GM18951 (cell line): Measurements from ENCODE around the gene KY.

ENCODE experiments used
- POLR2A ChIP-seq: IDR thresholded peaks from 4 replicates; pipeline ENCODE4 v1.6.1; 2011; ENCODE audit warnings: mild to moderate bottlenecking; ENCODE audit not compliant: insufficient read length, insufficient read depth; ENCODE audit errors: extremely low read depth
- in situ Hi-C: fragments of 300-500 bp; cut with MboI; formaldehyde crosslinking; loops from one replicate; pipeline ENCODE4 v1.12.0; 2022; ENCODE audit warnings: low sequenced_read_pairs, mixed read lengths, inconsistent platforms; ENCODE audit not compliant: unreplicated experiment

The KY gene

DNA sequence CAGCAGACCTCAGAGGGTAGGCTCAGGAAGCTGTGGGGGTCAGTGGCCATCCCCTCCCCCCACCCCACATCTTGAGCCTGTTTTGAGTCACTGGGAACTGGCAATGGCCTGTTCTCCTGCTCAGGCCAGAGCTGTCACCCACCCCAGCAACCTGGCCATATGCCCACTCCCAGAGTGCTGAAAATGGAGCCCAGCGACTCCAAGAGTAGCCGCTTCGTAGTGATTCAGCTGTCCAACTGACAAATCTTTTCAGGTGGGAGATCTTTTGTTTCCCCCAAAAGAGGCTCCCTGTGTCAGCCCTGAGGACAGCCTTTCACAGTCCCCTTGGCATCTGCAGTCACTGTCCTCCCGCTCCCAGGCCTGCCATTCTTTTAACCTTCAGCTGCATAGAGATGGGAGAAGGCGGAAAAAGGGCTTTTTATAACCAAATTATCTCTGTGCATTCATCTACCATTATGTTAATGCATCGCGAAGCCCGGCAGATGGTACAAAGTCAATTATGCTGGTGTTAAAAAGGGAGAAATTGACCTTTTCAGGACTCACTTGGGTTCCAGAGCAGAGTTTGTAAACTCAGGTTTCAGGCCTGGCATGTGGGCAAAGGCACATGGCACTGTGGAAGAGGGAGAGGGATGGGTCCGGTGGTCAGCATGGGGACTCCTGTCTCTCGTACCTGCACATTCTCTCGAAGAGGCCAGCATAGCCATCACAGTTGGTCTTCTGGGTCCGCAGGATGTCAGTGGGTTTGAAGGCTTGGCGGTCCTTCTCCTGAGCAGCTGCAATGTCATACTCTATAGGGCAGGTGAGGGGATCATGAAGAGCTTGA, 32.1 kb downstream of the KY start:
- in situ Hi-C loops, result loop anchor here (25.0 kb wide), 1 partner anchor 1269 kb away; no protein-coding TSS in a partner anchor
- TF ChIP-seq POLR2A, result no peak

DNA sequence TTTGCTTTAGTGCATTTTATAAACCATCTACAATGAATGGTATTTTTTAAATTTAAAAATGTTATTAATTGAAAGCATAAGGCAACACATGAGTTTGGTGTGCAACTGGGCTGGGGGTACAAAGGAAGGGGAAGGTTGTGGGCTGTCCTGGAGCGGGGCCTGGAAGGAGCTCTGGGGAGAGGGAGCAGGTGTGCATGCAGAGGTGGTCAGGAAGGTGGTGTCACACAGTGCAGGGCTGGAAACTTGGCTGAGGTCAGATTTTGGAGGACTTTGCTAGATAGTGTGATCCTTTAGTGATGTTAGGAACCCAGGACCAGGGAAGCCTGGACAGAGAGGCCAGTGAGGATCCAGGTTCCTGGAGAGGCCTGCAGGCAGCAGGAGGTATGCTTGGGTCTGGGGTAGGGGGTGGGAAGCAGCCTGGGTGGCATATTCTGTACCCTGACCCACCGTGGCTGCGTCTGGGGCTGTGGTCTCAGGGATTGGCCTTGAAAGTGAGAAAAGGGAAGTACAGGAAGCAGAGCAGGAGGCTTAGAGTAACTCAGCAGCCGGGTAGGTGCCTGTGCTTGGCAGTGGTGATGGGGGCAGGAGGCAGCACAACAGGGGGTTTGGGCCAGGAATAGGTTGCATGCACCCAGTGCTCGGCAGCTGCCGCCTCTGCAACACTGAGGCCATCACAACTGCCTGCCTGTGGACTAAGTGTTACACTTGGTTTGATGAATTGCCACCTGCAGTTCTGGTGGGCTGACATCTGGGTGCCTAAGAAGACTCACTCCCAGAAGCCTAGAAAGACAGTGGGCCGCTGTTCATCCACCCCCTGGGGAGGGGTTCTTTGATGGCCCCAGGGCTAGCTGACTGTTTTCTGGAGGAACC, 33.0 kb downstream of the KY start:
- no peak for TF ChIP-seq POLR2A
- in situ Hi-C loops, result loop anchor here (25.0 kb wide), 1 partner anchor 1269 kb away; no protein-coding TSS in a partner anchor

DNA sequence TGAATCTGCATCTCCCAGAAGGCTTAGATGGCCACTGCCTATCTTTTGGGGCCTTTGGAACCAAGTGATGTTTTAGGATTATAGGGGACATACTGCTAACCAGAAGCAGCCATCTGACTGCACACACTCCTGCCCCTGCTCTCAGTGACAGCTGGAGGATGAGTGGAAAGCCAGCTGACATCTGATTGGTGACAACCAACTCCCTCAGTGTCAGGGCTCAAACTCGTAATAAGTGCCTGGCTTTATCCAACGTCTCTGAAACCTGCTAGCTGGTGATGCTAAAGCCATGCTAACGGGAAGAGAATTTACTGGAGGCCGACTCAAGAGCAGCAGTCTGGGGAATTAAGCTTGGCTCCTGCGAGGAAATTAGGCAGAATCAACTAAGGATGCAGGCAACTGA, 35.1 kb downstream of the KY start:
- in situ Hi-C loops, result loop anchor here (25.0 kb wide), 1 partner anchor 1272 kb away; no protein-coding TSS in a partner anchor
- TF ChIP-seq POLR2A, result no peak

DNA sequence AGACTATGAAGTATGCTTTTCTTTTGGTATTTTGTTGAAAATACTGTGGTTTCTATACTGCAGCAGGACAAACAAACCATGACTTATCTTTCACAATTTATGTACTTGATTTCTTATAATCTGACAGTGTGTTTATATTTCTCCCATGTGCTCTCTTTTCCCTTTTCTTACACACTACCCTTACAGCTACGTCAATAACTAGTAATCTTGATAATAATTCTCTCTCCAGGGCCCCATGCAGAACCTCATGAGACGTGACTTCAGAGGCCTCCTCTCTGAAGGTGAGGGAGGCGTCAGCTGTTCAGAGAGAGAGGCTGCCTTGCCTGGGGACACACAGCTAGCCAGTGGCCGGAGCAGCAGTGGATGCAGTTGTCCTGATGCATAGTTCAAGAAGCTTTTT, 35.9 kb downstream of the KY start:
- TF ChIP-seq POLR2A, result no peak
- in situ Hi-C loops, result loop anchor here (25.0 kb wide), 1 partner anchor 1272 kb away; no protein-coding TSS in a partner anchor

DNA sequence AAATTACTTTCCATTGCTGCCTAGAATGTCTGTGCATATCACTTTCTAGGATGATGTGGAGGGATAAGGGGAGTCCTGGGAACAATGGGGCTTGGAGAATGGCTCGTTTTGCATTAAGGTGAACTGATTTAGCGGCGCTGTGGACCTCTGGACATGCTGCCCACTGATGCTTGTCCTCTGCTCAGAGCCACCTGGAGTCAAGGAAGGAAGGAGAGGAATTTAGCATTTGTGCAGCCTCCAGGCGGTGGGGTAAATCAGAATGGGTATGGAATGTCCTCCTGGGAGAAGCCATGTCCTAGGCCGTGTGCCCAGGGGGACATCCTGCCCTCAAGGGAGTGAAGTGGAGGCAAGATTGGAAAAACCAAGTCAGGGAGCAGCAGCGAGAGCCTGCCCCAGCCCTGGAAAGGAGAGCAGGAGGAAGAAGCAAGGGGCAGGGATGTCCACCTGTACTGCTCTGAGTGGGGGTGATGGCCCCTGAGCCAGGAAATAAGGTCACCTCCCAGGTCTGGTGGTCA, 37.8 kb downstream of the KY start:
- TF ChIP-seq POLR2A, result no peak
- in situ Hi-C loops, result loop anchor here (25.0 kb wide), 1 partner anchor 1274 kb away; no protein-coding TSS in a partner anchor

DNA sequence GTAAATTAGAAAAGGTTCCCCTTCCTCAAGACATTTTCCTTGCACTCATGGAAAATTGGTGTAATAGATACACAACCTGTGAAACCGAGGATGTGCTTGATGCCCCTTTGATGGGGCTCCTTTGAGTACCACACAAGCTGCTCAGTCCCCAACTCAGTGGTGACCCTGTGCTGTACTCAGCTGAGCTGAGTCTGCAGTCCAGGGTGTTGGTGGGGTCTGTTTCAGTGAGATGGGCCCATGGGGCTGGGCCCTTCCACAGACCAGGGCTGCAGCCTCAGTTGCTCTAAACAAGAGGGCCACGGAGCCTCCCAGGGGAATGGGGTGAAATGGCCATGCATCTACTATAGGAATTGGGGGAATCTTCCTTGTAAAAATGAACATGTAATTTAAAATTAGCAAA, 39.3 kb downstream of the KY start:
- in situ Hi-C loops, result loop anchor here (25.0 kb wide), 1 partner anchor 1276 kb away; no protein-coding TSS in a partner anchor
- TF ChIP-seq POLR2A, result no peak

DNA sequence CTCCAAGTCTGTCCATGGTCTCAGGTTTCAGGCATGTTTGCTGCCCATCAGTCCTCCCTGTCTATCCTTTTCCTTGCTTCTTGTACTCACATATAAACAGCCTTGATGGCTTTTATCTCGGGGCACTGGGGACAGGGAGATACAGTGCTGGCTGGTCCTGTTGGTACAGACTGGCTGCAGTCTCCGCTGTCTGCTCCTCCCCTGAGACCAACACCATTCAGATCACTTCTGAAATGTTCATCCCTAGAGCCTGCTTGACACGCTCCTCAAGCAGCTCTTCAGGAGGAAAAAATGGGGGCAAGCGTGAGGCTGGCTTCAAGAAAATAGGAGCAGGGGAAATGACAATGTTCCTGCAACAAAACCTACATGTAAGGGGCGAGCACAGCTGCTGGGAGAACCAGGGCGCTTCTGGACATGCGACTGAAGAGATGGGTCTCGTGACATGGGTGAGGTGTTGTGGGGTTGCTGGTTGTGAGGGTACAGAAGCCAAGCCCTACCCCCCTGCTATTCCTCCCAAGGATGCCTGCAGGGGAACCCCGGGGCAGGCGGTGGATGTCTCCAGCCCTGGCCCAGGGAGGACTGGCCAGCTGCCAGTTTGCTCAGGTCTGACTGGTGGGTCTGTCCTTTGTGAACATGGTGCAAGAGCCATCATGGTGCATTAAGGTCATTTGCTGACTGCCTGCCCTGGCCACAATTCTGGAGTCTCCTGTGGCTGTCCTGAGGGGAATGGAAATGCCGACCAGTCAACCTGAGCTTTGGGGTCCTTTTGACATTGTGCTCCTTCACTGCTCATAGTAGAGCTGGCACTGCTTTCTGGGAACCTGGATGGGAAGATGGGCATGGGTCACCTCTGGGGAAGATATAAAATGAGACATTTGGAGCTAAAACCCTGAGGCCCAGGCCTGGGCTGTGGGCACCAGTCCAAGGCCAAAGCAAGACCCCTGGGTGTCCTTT, 40.1 kb downstream of the KY start:
- in situ Hi-C loops, result loop anchor here (25.0 kb wide), 1 partner anchor 1277 kb away; no protein-coding TSS in a partner anchor
- no peak for TF ChIP-seq POLR2A

DNA sequence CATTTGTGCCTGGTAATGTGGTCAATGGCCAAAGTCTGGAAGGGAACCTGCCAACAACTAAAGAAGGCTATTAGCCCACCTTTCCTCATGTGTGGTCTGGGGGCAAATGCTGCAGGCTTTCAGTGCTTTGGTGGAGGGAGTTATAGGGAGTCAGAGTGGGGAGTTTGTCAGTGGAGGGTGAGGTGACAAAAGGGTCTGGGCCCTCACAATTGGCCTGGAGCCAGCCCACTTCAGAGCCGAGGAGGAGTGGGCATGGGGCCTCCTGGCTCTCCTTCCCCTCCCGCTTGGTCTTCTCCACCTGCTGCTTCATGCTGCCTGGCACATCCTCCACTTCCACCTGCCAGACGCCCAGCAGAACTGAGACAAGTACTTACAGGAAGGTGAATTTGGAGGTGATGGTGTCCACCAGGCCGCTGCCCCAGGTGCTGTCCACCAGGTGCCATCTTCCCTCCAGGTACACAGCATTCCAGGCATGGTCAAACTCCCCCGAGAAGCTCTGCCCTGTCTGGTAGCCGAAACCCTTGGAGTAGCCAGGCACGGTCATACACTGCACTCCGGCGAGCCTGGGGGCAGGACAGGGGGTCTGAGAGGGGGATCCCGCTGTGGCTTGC, 40.9 kb downstream of the KY start:
- no peak for TF ChIP-seq POLR2A
- in situ Hi-C loops, result loop anchor here (25.0 kb wide), 1 partner anchor 1277 kb away; no protein-coding TSS in a partner anchor

DNA sequence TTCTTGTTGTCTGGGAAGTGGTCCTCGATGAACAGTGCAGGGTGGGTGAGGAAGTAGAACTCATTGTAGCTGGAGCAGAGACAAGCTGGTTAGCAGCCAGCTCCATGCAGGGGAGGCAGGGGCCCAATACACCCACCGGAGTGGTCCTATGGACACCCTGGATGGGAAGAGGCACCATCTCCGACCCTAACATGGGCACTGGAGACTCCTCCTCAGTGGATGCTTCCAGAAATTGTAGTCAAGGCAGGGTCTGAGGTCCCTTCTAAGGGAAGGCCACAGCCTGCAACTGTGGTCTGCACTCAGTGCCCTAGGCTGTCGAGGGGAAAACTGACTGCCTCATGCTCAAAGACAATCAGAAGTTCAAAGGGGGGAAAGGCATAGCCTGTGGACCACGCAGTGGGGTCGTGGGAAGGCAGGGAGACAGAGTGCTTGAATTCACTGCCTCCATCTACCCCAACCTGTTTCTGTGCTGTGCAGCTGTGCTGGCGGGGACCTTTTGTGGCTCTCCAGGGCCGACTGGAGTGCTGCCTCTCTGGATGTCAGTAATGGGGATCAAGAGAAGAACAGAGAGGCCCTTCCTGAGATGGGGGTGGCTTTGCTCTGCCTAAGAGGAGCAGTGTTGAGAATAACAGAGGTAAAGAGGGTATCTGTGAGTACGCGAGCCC, 41.9 kb downstream of the KY start:
- in situ Hi-C loops, result loop anchor here (25.0 kb wide), 1 partner anchor 1278 kb away; no protein-coding TSS in a partner anchor
- no peak for TF ChIP-seq POLR2A

DNA sequence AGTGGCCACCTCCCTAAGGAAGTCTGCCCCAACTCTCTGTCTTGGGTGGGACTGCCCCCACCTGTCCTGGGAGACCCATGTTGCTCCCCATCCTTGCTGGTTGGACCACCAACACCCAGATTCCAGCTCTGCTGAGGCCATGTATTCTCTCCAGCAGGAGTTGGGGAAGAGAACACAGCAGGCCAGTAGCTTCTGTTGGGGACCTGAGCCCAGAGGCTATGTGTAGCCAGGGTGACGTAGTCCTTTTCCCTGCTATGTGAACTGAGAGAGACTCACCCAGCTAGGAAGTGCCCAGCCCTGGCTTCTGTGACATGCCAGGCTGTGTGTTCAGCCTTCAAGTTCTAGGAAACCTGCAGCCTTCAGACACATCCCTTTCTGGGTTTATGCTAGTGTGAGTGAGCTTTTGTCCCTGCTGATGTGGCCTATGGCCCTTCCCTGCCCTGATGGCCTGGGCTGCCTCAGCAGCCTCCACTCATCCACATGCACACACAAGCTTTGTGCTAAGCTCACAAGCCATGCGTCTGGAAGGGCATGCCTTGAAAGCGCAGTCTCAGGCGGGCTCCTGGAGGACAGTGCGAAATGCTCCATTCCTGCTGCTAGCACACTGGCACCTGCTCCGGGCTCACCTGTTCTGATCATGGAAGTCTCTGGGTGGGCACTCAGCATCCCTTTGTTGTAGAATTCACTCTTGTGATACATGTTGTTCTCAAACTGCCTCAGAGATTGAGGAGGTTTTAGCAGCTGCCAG, 42.6 kb downstream of the KY start:
- TF ChIP-seq POLR2A, result no peak
- in situ Hi-C loops, result loop anchor here (25.0 kb wide), 1 partner anchor 1279 kb away; no protein-coding TSS in a partner anchor
